HG03521 (cell line): ENCODE results near the gene PCDHGA8.
"Not testable (repeated sequence)": the region's sequence is repeated elsewhere in the genome, so short reads cannot be mapped to it uniquely, and the experiment has no call there.

Experiments
- ATAC-seq: cut with Tn5 transposase; IDR thresholded peaks from one replicate; pipeline ENCODE4 v1.9.1; 2021; ENCODE audit warnings: mild to moderate bottlenecking, moderate library complexity; ENCODE audit not compliant: unreplicated experiment

Gene PCDHGA8

DNA sequence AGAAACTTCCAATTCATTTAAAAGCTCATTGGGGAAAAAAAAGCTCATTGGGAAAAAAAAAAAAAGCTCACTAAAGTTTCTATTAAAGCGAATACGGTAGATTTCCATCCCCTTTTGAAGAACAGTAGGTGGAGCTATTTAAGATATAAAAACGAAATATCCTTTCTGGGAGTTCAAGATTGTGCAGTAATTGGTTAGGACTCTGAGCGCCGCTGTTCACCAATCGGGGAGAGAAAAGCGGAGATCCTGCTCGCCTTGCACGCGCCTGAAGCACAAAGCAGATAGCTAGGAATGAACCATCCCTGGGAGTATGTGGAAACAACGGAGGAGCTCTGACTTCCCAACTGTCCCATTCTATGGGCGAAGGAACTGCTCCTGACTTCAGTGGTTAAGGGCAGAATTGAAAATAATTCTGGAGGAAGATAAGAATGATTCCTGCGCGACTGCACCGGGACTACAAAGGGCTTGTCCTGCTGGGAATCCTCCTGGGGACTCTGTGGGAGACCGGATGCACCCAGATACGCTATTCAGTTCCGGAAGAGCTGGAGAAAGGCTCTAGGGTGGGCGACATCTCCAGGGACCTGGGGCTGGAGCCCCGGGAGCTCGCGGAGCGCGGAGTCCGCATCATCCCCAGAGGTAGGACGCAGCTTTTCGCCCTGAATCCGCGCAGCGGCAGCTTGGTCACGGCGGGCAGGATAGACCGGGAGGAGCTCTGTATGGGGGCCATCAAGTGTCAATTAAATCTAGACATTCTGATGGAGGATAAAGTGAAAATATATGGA lies 38.1 kb downstream of the PCDHGA8 start, which contains the start of gene PCDHGA12:
Gene PCDHGA12, plus strand, starts transcription at position 176 of the 782 bp plus-strand sequence. Its CDS starts 253 bp downstream, at position 429.
- ATAC-seq: peak; percentile 84

GRCh38 chr5:141431286-141431685 lies 38.9 kb downstream of the PCDHGA8 start:
- ATAC-seq: no peak

DNA sequence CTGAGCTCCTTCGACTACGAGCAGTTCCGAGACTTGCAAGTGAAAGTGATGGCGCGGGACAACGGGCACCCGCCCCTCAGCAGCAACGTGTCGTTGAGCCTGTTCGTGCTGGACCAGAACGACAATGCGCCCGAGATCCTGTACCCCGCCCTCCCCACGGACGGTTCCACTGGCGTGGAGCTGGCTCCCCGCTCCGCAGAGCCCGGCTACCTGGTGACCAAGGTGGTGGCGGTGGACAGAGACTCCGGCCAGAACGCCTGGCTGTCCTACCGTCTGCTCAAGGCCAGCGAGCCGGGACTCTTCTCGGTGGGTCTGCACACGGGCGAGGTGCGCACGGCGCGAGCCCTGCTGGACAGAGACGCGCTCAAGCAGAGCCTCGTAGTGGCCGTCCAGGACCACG lies 39.9 kb downstream of the PCDHGA8 start:
- ATAC-seq: not testable (repeated sequence)

GRCh38 chr5:141432726-141433125 lies 40.3 kb downstream of the PCDHGA8 start:
- not testable (repeated sequence) for ATAC-seq

DNA sequence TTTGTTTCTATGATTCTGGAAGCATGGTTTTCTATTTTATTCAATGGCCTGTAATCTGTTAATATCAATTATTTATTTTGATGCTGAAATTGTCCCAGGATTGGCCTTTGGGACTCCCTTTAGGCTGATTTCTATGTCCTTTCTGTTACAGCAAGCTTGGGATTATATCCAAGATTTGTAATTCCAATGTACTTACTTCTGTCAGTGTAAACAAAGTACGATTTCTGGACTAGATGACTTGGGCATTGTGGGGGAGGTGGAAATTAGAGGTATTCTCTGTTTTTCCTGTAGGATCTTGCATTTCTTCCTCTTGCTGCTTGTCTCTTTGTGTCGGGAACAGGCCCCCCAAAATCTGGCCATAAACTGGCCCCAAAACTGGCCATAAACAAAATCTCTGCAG lies 41.6 kb downstream of the PCDHGA8 start:
- no peak for ATAC-seq

- ATAC-seq: no peak
Measured at GRCh38 chr5:141437221-141437620, 44.8 kb downstream of the PCDHGA8 start.

- no peak for ATAC-seq
Measured at GRCh38 chr5:141439411-141440141, 47.1 kb downstream of the PCDHGA8 start.

GRCh38 chr5:141440341-141440740 lies 47.9 kb downstream of the PCDHGA8 start:
- ATAC-seq: no peak

DNA sequence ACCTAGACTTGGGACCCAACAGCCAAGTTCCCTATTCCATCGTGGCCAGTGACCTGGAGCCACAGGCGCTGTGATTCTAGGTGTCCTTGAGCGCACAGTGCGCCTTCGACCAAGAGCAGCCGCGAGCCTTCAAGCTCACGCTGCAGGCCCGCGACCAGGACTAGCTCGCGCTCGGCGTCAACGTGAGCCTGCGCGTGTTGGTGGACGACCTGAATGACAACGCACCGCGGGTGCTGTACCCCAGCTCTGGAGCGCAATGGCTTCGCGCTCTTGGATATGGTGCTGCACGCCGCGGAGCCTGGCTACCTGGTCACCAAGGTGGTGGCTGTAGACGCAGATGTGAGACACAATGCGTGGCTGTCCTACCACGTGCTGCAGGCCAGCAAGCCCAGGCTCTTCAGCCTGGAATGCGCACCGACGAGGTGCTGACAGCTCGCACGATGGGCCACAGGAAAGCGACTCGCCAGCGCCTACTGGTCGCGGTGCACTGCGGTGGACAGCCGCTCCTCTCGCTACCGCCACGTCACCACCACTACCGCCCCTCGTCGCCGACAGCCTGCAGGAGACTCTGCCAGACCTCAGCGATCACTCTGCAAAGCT lies 49.2 kb downstream of the PCDHGA8 start:
- ATAC-seq: no peak
